Omental fat pad (tissue), 4 donors: Measurements from ENCODE around the gene TRMT6. TPM values are rescaled to one million over a fixed set of nuclear protein-coding genes. Genes with fewer than 3 reads are reported as not detected.

Experiments used
- ATAC-seq: fragments of 150-250 bp; one replicate; pipeline ENCODE4 v1.9.1; 2016; ENCODE audit warnings: mild to moderate bottlenecking, moderate library complexity; ENCODE audit not compliant: low FRiP score
- DNase-seq: peaks from one replicate; pipeline ENCODE4 v3.0.0-alpha.2; 2019; ENCODE audit warnings: low spot score
- total RNA-seq, 4 donors: library from RNA; depleted of rRNA; stranded (reverse); fragments of >200 nt; gene quantifications; one replicate each; pipeline ENCODE4 v1.1.0, GENCODE V29; 2016
- TF ChIP-seq, protein P1 (sequence below), 3 donors: fragments of 450-650 bp; IDR thresholded peaks; one replicate each; pipeline ENCODE4 v1.5.1; 2016 to 2017; ENCODE audit warnings: antibody characterized with exemption in 3 of 3, mild to moderate bottlenecking in 3 of 3, moderate library complexity in 2 of 3

TRMT6 gene
- total RNA-seq, 4 donors from 2014 or later: 7.9 to 28.1 (median 9.7) TPM

DNA sequence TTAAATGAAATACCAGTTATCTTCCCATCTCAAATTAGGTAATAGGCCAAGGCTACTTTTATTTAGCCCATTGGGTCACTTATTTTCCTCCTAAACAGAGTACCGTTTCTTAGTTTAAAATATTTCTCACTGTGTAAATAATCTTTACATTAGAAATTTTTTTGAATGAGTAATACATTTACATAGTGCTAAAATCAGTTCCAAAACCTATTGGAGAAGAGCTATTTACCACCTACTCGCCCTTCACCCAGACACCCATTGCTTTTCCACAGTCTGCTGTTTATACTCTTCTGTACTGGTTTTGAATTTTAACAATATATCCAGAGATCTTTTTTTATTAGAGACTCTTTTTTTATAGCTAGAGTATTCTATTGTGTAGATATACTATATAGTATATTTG lies 37.0 kb upstream of the TRMT6 start:
- no peak for DNase-seq
- no peak for ATAC-seq
- TF ChIP-seq, protein P1, sequence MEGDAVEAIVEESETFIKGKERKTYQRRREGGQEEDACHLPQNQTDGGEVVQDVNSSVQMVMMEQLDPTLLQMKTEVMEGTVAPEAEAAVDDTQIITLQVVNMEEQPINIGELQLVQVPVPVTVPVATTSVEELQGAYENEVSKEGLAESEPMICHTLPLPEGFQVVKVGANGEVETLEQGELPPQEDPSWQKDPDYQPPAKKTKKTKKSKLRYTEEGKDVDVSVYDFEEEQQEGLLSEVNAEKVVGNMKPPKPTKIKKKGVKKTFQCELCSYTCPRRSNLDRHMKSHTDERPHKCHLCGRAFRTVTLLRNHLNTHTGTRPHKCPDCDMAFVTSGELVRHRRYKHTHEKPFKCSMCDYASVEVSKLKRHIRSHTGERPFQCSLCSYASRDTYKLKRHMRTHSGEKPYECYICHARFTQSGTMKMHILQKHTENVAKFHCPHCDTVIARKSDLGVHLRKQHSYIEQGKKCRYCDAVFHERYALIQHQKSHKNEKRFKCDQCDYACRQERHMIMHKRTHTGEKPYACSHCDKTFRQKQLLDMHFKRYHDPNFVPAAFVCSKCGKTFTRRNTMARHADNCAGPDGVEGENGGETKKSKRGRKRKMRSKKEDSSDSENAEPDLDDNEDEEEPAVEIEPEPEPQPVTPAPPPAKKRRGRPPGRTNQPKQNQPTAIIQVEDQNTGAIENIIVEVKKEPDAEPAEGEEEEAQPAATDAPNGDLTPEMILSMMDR (IDR thresholded peaks at IDR 0.05): no peak

DNA sequence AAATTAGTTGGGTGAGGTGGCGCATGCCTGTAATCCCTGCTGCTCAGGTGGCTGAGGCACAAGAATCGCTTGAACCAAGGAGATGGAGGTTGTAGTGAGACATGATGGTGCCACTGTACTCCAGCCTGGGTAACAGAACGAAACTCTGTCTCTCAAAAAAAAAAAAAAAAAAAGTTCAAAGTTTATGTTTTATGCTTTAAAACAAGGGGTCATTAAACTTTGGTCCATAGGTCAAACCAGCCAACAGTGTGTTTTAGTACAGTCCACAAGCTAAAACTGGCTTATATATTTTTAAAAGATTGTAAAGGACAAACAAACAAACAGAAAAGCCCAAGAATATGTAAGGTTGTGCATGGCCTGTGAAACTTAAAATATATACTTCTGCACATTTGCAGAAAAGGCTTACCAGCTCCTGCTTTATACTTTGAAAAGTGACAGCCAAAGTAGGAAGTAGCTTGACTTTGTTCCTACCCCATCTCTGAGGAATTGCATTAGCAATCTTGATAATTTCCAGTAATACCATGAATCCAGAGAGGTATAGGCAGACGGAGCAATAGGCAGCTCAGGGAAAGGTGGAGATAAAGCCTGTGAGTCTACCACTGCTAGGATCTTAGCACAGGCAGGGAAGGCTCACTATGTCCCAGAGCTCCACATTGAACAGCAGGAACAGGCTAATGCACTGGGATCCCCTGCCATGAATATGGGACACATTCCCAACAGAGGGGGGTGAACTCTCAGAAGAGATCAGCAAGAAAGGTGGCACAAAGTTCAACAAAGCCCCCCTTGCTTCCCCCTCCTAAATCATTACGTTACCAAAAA lies 30.6 kb upstream of the TRMT6 start:
- ATAC-seq (no peak), DNase-seq (no peak)
- TF ChIP-seq, protein P1 (IDR thresholded peaks at IDR 0.05): no peak

DNA sequence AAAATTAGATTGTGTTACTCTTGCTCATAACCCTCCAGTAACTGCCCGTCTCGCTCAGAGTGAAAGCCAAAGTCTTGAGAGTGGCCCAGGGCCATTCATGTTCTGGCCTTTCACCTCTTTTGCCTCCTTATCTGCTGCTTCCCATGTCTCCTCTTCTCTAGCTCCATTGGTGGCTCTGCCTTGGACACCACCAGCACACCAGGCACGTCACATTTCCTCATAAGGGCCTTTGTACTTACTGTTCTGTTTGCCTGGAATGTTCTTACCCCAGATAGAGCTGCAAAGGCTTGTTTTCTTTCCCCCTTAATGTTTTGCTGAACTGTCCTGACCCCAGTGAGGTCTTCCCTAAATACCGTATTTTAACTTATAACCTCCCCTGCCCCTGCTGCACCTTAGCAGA lies 29.5 kb upstream of the TRMT6 start:
- TF ChIP-seq, protein P1 (IDR thresholded peaks at IDR 0.05): no peak
- DNase-seq: no peak
- ATAC-seq: no peak

DNA sequence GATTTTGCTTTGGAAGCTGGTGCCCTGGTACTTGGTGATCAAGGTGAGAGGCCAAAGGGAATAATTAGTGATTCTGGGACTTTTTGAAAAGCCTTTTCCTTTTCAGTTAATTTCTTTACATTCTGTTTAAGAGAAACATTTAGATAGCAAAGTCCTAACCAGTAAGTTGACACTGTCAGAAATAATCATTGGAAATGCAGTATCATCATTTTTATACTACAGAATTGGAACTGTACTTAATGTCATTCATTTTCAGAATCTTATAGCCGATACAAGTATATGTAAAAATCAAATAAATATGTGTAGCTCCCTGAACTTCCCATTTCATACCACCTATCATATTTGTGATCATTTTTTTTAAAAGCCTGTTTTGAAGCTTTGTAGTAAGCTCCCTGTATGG lies 27.6 kb upstream of the TRMT6 start:
- DNase-seq (no peak), ATAC-seq (no peak)
- TF ChIP-seq, protein P1 (IDR thresholded peaks at IDR 0.05): no peak

DNA sequence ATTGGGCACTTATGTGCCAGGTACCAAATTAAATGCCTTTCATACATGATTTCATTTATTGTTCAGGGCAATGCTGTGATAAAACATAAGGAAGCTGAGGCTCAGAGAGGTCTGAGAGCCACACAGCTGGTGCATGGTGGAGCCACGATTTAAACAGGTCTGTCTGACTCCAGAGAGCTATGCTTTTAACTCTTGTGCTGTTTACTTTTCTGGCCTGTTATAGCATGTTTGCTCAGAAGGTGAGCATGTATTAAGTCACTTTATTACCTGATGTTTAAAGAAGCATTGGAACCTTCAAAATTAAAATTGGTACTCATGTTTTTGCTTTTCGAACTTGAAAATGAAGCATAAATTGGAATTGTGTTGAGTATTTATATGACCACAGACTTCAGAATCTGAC lies 26.9 kb upstream of the TRMT6 start:
- no peak for DNase-seq
- no peak for ATAC-seq
- TF ChIP-seq, protein P1 (IDR thresholded peaks at IDR 0.05): no peak

DNA sequence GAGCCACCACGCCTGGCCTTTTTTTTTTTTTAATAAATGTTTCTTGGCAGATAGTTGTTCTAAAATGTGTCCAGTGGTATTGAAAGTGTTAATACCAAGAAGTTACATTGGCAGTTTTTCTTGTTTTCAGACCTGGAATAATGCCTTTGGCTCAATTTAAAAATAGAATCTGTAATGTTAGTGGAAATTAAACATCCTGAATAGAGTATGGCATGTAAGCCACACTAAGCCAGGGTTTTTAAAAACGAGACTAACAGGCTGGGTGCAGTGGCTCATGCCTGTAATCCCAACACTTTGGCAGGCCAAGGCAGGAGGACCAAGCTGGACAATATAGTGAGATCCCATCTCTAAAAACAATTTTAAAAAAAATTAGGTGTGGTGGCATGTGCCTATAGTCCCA lies 25.4 kb upstream of the TRMT6 start:
- DNase-seq: no peak
- TF ChIP-seq, protein P1 (IDR thresholded peaks at IDR 0.05): no peak
- no peak for ATAC-seq

DNA sequence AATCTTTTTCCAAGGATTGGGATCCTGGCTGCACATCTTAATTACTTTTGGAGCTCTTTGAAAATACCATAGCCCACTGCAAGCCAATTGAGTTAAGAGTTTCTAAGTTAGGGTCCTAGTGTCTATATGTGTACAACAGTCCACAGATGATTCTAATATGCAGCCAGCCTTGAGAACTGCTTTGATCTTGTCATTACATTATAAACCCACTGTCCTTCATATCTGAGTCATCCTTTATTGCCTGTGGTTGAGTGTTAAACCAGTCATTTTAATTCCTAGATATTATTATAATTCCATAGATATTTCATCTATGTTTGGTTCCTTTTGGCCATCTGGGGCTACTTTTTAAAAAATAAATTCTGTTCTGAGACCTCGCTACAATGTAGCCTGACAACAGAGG lies 24.2 kb upstream of the TRMT6 start:
- TF ChIP-seq, protein P1 (IDR thresholded peaks at IDR 0.05): no peak
- no peak for DNase-seq
- no peak for ATAC-seq
